Testis (tissue), 3 donors: ENCODE measurements around the gene CSMD2. TPM values are rescaled to one million over a fixed set of nuclear protein-coding genes. Genes with fewer than 3 reads are reported as not detected.

Experiments used
- DNase-seq: peaks from one replicate; pipeline ENCODE4 v3.0.0-alpha.2; 2019
- H3K27ac ChIP-seq, 2 donors: fragments of 200-600 bp; sonication (generic); one replicate each; pipeline ENCODE4 v1.5.1; 2019
- H3K27me3 ChIP-seq: fragments of 200-600 bp; sonication (generic); one replicate; pipeline ENCODE4 v1.5.1; 2019
- H3K36me3 ChIP-seq: fragments of 200-600 bp; sonication (generic); one replicate; pipeline ENCODE4 v1.5.1; 2017; ENCODE audit warnings: low read depth; ENCODE audit errors: missing control alignments
- H3K4me1 ChIP-seq: fragments of 200-600 bp; sonication (generic); one replicate; pipeline ENCODE4 v1.5.1; 2019
- H3K4me3 ChIP-seq, 2 donors: fragments of 200-600 bp; sonication (generic); one replicate each; pipeline ENCODE4 v1.5.1; 2017 to 2019
- H3K9me3 ChIP-seq: fragments of 200-600 bp; sonication (generic); one replicate; pipeline ENCODE4 v1.5.1; 2017
- POLR2A ChIP-seq: fragments of 450-650 bp; IDR thresholded peaks from one replicate; pipeline ENCODE4 v1.6.1; 2017; ENCODE audit warnings: antibody characterized with exemption, mild to moderate bottlenecking, moderate library complexity
- WGBS, 2 donors: methylation state at CpG; one replicate each; pipeline ENCODE4 v1.1.5; 2018; 5-methylcytosine and 5-hydroxymethylcytosine counted together
- intact Hi-C: fragments of 100-400 bp; cut with DNase I; formaldehyde crosslinking; loops from one replicate; pipeline ENCODE4 v1.15.1; 2023; ENCODE audit warnings: low total_unique reads
- polyA plus RNA-seq: library from polyadenylated mRNA; stranded (reverse); fragments of 350-450 nt; fragmentation: Illumina TruSeq; extraction: RNeasy Lipid Tissue Mini Kit (QIAGEN cat#74804); gene quantifications from one replicate; pipeline ENCODE4 v1.2.3, GENCODE V29; 2014; ENCODE audit warnings: low read depth, low replicate concordance; ENCODE audit not compliant: insufficient read depth
- total RNA-seq, 2 donors: library from RNA; depleted of rRNA; stranded (reverse); fragments of >200 nt; gene quantifications; one replicate each; pipeline ENCODE4 v1.2.3, GENCODE V29; 2016
- TF ChIP-seq, protein P1 (sequence below), 3 experiments: fragments of 450-650 bp in 2 of 3; fragments of 200-600 bp in 1 of 3; sonication (generic) in 1 of 3; IDR thresholded peaks; one replicate each; pipeline ENCODE4 v1.5.1; 2016 to 2019; ENCODE audit warnings: antibody characterized with exemption in 3 of 3, mild to moderate bottlenecking in 2 of 3, moderate library complexity in 1 of 3

Gene CSMD2
- total and polyA plus RNA-seq, 3 donors from 2014 or later: 1.2 to 3.8 (median 2.7) TPM

DNA sequence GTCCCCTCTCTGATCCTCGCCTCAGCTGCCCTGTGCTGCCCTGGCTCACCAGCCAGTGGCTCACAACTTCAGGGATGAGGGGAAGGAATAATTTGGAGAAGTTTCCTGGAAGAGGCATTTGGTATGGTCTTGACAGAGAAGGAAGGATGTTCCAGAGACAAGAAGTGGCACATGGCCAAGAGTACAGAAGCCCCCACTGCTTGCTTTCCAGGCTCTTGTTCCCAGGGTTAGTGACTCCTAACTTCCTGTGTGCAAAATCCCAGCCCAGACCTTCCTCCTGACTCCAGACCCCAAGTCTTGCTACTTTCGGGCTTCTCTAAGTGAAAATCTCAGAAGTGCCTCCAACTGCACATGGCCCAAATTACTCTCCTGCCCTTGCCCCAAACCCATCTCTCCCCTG lies 215.5 kb downstream of the CSMD2 start:
- H3K9me3 ChIP-seq: no peaks in the 10 kb centered on the region
- whole genome bisulfite sequencing, 2 donors: 85 to 86% methylated on average over 2 of the region's 2 CpGs
- no peak for TF ChIP-seq POLR2A
- TF ChIP-seq, protein P1, sequence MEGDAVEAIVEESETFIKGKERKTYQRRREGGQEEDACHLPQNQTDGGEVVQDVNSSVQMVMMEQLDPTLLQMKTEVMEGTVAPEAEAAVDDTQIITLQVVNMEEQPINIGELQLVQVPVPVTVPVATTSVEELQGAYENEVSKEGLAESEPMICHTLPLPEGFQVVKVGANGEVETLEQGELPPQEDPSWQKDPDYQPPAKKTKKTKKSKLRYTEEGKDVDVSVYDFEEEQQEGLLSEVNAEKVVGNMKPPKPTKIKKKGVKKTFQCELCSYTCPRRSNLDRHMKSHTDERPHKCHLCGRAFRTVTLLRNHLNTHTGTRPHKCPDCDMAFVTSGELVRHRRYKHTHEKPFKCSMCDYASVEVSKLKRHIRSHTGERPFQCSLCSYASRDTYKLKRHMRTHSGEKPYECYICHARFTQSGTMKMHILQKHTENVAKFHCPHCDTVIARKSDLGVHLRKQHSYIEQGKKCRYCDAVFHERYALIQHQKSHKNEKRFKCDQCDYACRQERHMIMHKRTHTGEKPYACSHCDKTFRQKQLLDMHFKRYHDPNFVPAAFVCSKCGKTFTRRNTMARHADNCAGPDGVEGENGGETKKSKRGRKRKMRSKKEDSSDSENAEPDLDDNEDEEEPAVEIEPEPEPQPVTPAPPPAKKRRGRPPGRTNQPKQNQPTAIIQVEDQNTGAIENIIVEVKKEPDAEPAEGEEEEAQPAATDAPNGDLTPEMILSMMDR (IDR thresholded peaks at IDR 0.05): no peak

DNA sequence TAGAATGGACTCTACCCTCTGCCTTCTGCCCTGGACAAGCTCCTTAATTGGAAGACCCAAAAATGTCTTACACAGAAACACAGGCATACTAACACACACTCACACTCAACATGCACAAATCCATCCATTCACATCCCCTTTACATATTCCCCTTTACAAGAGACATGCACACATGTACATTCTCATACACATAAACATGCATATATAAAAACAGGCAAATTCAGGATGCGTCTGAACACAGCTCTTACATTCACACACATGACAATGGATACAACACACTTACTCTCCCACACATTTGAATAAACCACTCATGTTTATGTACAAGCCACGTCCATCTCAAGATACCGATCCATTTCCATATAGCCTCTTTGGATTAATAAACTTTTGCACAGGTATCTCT lies 216.7 kb downstream of the CSMD2 start:
- Histone ChIP-seq H3K27ac (no peak overlapping the region), H3K27me3 (no peaks in the 10 kb centered on the region), H3K4me1 (no peaks in the 10 kb centered on the region), H3K9me3 (no peaks in the 10 kb centered on the region), H3K36me3 (no peaks in the 10 kb centered on the region), H3K4me3 (no peak overlapping the region)
- no peak for DNase-seq
- intact Hi-C loops: no loop called here
- TF ChIP-seq, protein P1 (IDR thresholded peaks at IDR 0.05): no peak
- no peak for TF ChIP-seq POLR2A
- 85 to 96% methylated on average over 3 of the region's 3 CpGs for WGBS, 2 donors

More for the DNA sequence above, 215.5 kb downstream of the CSMD2 start:
- Histone ChIP-seq H3K4me3 (no peak overlapping the region), H3K4me1 (no peaks in the 10 kb centered on the region), H3K27me3 (no peaks in the 10 kb centered on the region), H3K27ac (no peak overlapping the region), H3K36me3 (no peaks in the 10 kb centered on the region)
- intact Hi-C loops: no loop called here
- DNase-seq: no peak

DNA sequence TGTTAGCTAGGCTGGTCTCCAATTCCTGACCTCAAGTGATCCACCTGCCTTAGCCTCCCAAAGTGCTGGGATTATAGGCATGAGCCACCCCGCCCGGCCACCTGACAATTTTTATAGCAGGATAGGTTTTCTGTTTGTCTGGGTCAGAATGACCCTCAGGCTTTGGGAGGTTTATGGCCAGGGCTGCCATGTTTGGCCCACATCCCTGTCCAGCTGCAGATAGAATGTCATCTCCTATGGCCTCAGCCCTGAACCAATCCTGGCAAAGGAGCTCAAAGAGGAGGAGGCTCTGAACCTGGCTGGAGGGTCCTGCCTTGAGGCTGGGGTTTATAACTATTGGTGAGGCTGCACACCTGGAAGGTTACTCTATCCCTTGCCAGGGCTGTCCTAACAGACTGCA lies 218.2 kb downstream of the CSMD2 start:
- no peak overlapping the region for H3K4me3 ChIP-seq
- intact Hi-C loops: no loop called here
- DNase-seq: no peak
- no peaks in the 10 kb centered on the region for H3K4me1 ChIP-seq
- no peaks in the 10 kb centered on the region for H3K36me3 ChIP-seq
- 94 to 100% methylated on average over 2 of the region's 2 CpGs for WGBS, 2 donors
- TF ChIP-seq POLR2A: no peak
- TF ChIP-seq, protein P1 (IDR thresholded peaks at IDR 0.05): no peak
- H3K9me3 ChIP-seq: no peaks in the 10 kb centered on the region
- no peak overlapping the region for H3K27ac ChIP-seq
- H3K27me3 ChIP-seq: no peaks in the 10 kb centered on the region

DNA sequence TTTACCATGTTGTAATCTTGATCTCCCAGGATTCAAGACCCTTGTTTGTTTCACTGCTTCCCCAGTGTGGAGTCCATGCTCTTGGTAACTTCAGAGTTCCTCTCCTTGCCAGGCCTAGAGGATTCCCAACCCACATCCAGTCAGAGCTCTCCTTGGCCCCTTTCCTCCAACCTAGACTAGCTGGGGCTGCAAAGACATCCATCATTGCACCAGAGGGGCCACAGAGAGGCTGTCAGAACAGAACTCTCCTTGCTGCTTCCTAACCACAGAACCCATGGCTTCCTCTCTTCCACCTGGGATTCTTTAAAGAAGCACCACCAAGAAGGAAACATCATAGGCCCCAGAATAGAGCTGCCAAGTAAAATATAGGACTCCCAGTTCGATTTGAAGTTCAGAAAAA lies 220.2 kb downstream of the CSMD2 start:
- H3K4me1 ChIP-seq: no peaks in the 10 kb centered on the region
- DNase-seq: no peak
- no peaks in the 10 kb centered on the region for H3K9me3 ChIP-seq
- TF ChIP-seq, protein P1 (IDR thresholded peaks at IDR 0.05): no peak
- TF ChIP-seq POLR2A: no peak
- H3K27me3 ChIP-seq: no peaks in the 10 kb centered on the region
- 44 to 53% methylated on average over 1 of the region's 1 CpG for WGBS, 2 donors
- intact Hi-C loops: no loop called here
- H3K4me3 ChIP-seq: no peak overlapping the region
- H3K36me3 ChIP-seq: no peaks in the 10 kb centered on the region
- H3K27ac ChIP-seq: no peak overlapping the region

DNA sequence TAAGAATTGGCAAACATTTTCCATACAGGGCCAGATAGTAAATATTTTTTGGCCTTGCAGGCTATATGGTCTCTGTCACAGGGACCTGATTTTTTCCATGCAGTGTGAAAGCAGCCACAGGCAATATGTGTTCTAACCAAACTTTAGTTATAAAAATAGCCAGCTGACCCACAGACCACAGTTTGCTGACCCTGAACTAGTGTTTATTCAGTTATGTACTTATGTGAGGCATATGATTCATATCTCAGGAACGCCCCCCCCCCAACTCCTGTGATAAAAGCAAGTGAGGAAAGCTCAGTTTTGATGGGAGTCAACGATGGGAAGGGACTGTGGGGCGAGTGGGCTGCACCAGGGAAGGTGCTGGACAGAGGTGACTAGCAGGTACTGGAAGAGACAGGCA lies 221.1 kb downstream of the CSMD2 start:
- no peak overlapping the region for H3K27ac ChIP-seq
- intact Hi-C loops: no loop called here
- TF ChIP-seq POLR2A: no peak
- TF ChIP-seq, protein P1 (IDR thresholded peaks at IDR 0.05): no peak
- WGBS, 2 donors: 59 to 68% methylated on average over 3 of the region's 3 CpGs
- no peaks in the 10 kb centered on the region for H3K4me1 ChIP-seq
- no peak for DNase-seq
- no peaks in the 10 kb centered on the region for H3K27me3 ChIP-seq
- H3K36me3 ChIP-seq: no peaks in the 10 kb centered on the region
- H3K4me3 ChIP-seq: no peak overlapping the region
- no peaks in the 10 kb centered on the region for H3K9me3 ChIP-seq
